ENCODE data around the gene EPS15. TPM values are rescaled to one million over a fixed set of nuclear protein-coding genes. Genes with fewer than 3 reads are reported as not detected.
"Not testable (repeated sequence)": the region's sequence is repeated elsewhere in the genome, so short reads cannot be mapped to it uniquely, and the experiment has no call there.

EPS15 gene
- total RNA-seq, 1 donor from 2014 or later: 44.9 TPM

- Histone ChIP-seq H3K27ac (ENCODE audit: low read depth, low read length) (no peak overlapping the region), H3K4me3 (ENCODE audit: low read length in 3 of 3) (no peak overlapping the region), H3K9me3 (ENCODE audit: control insufficient read depth in 3 of 3, low read length in 3 of 3) (no peaks in the 10 kb centered on the region), H3K36me3 (ENCODE audit: control insufficient read depth in 3 of 3, insufficient read depth in 3 of 3, low read length in 3 of 3) (peaks cover 0 to 12% (median 8%) of the 10 kb centered on the region in 3 donors), H3K9ac (ENCODE audit: low read depth in 1 of 3, low read length in 3 of 3) (no peak overlapping the region), H3K4me1 (ENCODE audit: control insufficient read depth in 3 of 3, insufficient read depth in 3 of 3, low read length in 3 of 3) (peaks cover 5 to 12% (median 11%) of the 10 kb centered on the region in 3 donors), H3K27me3 (ENCODE audit: control insufficient read depth in 3 of 3, insufficient read depth in 3 of 3, low read length in 3 of 3) (no peaks in the 10 kb centered on the region)
These were observed 96.5 kb downstream of the EPS15 start for GRCh38 chr1:51422367-51423072.

- H3K27ac ChIP-seq (ENCODE audit: low read depth, low read length): no peak overlapping the region
These were observed 97.1 kb downstream of the EPS15 start for GRCh38 chr1:51421964-51422363.

GRCh38 chr1:51420867-51421627 lies 98.0 kb downstream of the EPS15 start:
- Histone ChIP-seq H3K27ac (ENCODE audit: low read depth, low read length) (no peak overlapping the region), H3K9me3 (ENCODE audit: control insufficient read depth in 3 of 3, low read length in 3 of 3) (no peaks in the 10 kb centered on the region), H3K4me1 (ENCODE audit: control insufficient read depth in 3 of 3, insufficient read depth in 3 of 3, low read length in 3 of 3) (peaks cover 9 to 19% (median 19%) of the 10 kb centered on the region in 3 donors), H3K9ac (ENCODE audit: low read depth in 1 of 3, low read length in 3 of 3) (no peak overlapping the region), H3K36me3 (ENCODE audit: control insufficient read depth in 3 of 3, insufficient read depth in 3 of 3, low read length in 3 of 3) (peaks cover 0 to 12% (median 0%) of the 10 kb centered on the region in 3 donors), H3K4me3 (ENCODE audit: low read length in 3 of 3) (no peak overlapping the region), H3K27me3 (ENCODE audit: control insufficient read depth in 3 of 3, insufficient read depth in 3 of 3, low read length in 3 of 3) (no peaks in the 10 kb centered on the region)

More at GRCh38 chr1:51421964-51422363, 97.1 kb downstream of the EPS15 start:
- peaks cover 0 to 12% (median 3%) of the 10 kb centered on the region in 3 donors for H3K36me3 ChIP-seq (ENCODE audit: control insufficient read depth in 3 of 3, insufficient read depth in 3 of 3, low read length in 3 of 3)
- no peak overlapping the region for H3K4me3 ChIP-seq (ENCODE audit: low read length in 3 of 3)
- peaks cover 5 to 15% (median 14%) of the 10 kb centered on the region in 3 donors for H3K4me1 ChIP-seq (ENCODE audit: control insufficient read depth in 3 of 3, insufficient read depth in 3 of 3, low read length in 3 of 3)
- H3K9ac ChIP-seq (ENCODE audit: low read depth in 1 of 3, low read length in 3 of 3): no peak overlapping the region
- no peaks in the 10 kb centered on the region for H3K9me3 ChIP-seq (ENCODE audit: control insufficient read depth in 3 of 3, low read length in 3 of 3)
- H3K27me3 ChIP-seq (ENCODE audit: control insufficient read depth in 3 of 3, insufficient read depth in 3 of 3, low read length in 3 of 3): no peaks in the 10 kb centered on the region

- Histone ChIP-seq H3K27ac (ENCODE audit: low read depth, low read length) (no peak overlapping the region), H3K36me3 (ENCODE audit: control insufficient read depth in 3 of 3, insufficient read depth in 3 of 3, low read length in 3 of 3) (peaks cover 0 to 12% (median 0%) of the 10 kb centered on the region in 3 donors), H3K27me3 (ENCODE audit: control insufficient read depth in 3 of 3, insufficient read depth in 3 of 3, low read length in 3 of 3) (no peaks in the 10 kb centered on the region), H3K9ac (ENCODE audit: low read depth in 1 of 3, low read length in 3 of 3) (no peak overlapping the region), H3K4me1 (ENCODE audit: control insufficient read depth in 3 of 3, insufficient read depth in 3 of 3, low read length in 3 of 3) (peaks cover 8 to 17% (median 16%) of the 10 kb centered on the region in 3 donors), H3K9me3 (ENCODE audit: control insufficient read depth in 3 of 3, low read length in 3 of 3) (no peaks in the 10 kb centered on the region), H3K4me3 (ENCODE audit: low read length in 3 of 3) (no peak overlapping the region)
These were observed 100.6 kb downstream of the EPS15 start for GRCh38 chr1:51418384-51418959.

GRCh38 chr1:51417496-51418383 lies 101.3 kb downstream of the EPS15 start:
- Histone ChIP-seq H3K27me3 (ENCODE audit: control insufficient read depth in 3 of 3, insufficient read depth in 3 of 3, low read length in 3 of 3) (no peaks in the 10 kb centered on the region), H3K4me1 (ENCODE audit: control insufficient read depth in 3 of 3, insufficient read depth in 3 of 3, low read length in 3 of 3) (peaks cover 6 to 13% (median 11%) of the 10 kb centered on the region in 3 donors), H3K4me3 (ENCODE audit: low read length in 3 of 3) (no peak overlapping the region), H3K27ac (ENCODE audit: low read depth, low read length) (no peak overlapping the region), H3K36me3 (ENCODE audit: control insufficient read depth in 3 of 3, insufficient read depth in 3 of 3, low read length in 3 of 3) (peaks cover 0 to 12% (median 0%) of the 10 kb centered on the region in 3 donors), H3K9ac (ENCODE audit: low read depth in 1 of 3, low read length in 3 of 3) (no peak overlapping the region), H3K9me3 (ENCODE audit: control insufficient read depth in 3 of 3, low read length in 3 of 3) (no peaks in the 10 kb centered on the region)

GRCh38 chr1:51416910-51417309 lies 102.2 kb downstream of the EPS15 start:
- Histone ChIP-seq H3K36me3 (ENCODE audit: control insufficient read depth in 3 of 3, insufficient read depth in 3 of 3, low read length in 3 of 3) (peaks cover 0 to 12% (median 0%) of the 10 kb centered on the region in 3 donors), H3K4me1 (ENCODE audit: control insufficient read depth in 3 of 3, insufficient read depth in 3 of 3, low read length in 3 of 3) (peaks cover 6 to 13% (median 10%) of the 10 kb centered on the region in 3 donors), H3K27me3 (ENCODE audit: control insufficient read depth in 3 of 3, insufficient read depth in 3 of 3, low read length in 3 of 3) (no peaks in the 10 kb centered on the region), H3K9ac (ENCODE audit: low read depth in 1 of 3, low read length in 3 of 3) (no peak overlapping the region), H3K9me3 (ENCODE audit: control insufficient read depth in 3 of 3, low read length in 3 of 3) (no peaks in the 10 kb centered on the region), H3K4me3 (ENCODE audit: low read length in 3 of 3) (no peak overlapping the region), H3K27ac (ENCODE audit: low read depth, low read length) (no peak overlapping the region)

GRCh38 chr1:51415963-51416362 lies 103.1 kb downstream of the EPS15 start:
- Histone ChIP-seq H3K9me3 (ENCODE audit: control insufficient read depth in 3 of 3, low read length in 3 of 3) (no peaks in the 10 kb centered on the region), H3K4me1 (ENCODE audit: control insufficient read depth in 3 of 3, insufficient read depth in 3 of 3, low read length in 3 of 3) (peaks cover 6 to 13% (median 10%) of the 10 kb centered on the region in 3 donors), H3K36me3 (ENCODE audit: control insufficient read depth in 3 of 3, insufficient read depth in 3 of 3, low read length in 3 of 3) (peaks cover 0 to 8% (median 0%) of the 10 kb centered on the region in 3 donors), H3K9ac (ENCODE audit: low read depth in 1 of 3, low read length in 3 of 3) (no peak overlapping the region), H3K27me3 (ENCODE audit: control insufficient read depth in 3 of 3, insufficient read depth in 3 of 3, low read length in 3 of 3) (no peaks in the 10 kb centered on the region), H3K4me3 (ENCODE audit: low read length in 3 of 3) (no peak overlapping the region), H3K27ac (ENCODE audit: low read depth, low read length) (no peak overlapping the region)

GRCh38 chr1:51414811-51415210 lies 104.3 kb downstream of the EPS15 start:
- no peaks in the 10 kb centered on the region for H3K27me3 ChIP-seq (ENCODE audit: control insufficient read depth in 3 of 3, insufficient read depth in 3 of 3, low read length in 3 of 3)
- no peak overlapping the region for H3K9ac ChIP-seq (ENCODE audit: low read depth in 1 of 3, low read length in 3 of 3)
- peaks cover 6 to 13% (median 10%) of the 10 kb centered on the region in 3 donors for H3K4me1 ChIP-seq (ENCODE audit: control insufficient read depth in 3 of 3, insufficient read depth in 3 of 3, low read length in 3 of 3)
- H3K4me3 ChIP-seq (ENCODE audit: low read length in 3 of 3): no peak overlapping the region
- H3K36me3 ChIP-seq (ENCODE audit: control insufficient read depth in 3 of 3, insufficient read depth in 3 of 3, low read length in 3 of 3): peaks cover 0 to 8% (median 0%) of the 10 kb centered on the region in 3 donors
- H3K9me3 ChIP-seq (ENCODE audit: control insufficient read depth in 3 of 3, low read length in 3 of 3): no peaks in the 10 kb centered on the region
- no peak overlapping the region for H3K27ac ChIP-seq (ENCODE audit: low read depth, low read length)

- not testable (repeated sequence) for H3K4me1 ChIP-seq (ENCODE audit: control insufficient read depth in 3 of 3, insufficient read depth in 3 of 3, low read length in 3 of 3); H3K9me3 ChIP-seq (ENCODE audit: control insufficient read depth in 3 of 3, low read length in 3 of 3); H3K4me3 ChIP-seq (ENCODE audit: low read length in 3 of 3); H3K9ac ChIP-seq (ENCODE audit: low read depth in 1 of 3, low read length in 3 of 3); H3K27me3 ChIP-seq (ENCODE audit: control insufficient read depth in 3 of 3, insufficient read depth in 3 of 3, low read length in 3 of 3); H3K27ac ChIP-seq (ENCODE audit: low read depth, low read length)
- H3K36me3 ChIP-seq (ENCODE audit: control insufficient read depth in 3 of 3, insufficient read depth in 3 of 3, low read length in 3 of 3): peaks cover 13 to 19% (median 18%) of the 10 kb centered on the region in 3 donors
These were observed 107.2 kb downstream of the EPS15 start for GRCh38 chr1:51411820-51412219.

All from skeletal muscle tissue (tissue), 4 donors.